Loucy (cell line): Measurements from ENCODE around the gene DUXA.
"Not testable (repeated sequence)": the region's sequence is repeated elsewhere in the genome, so short reads cannot be mapped to it uniquely, and the experiment has no call there.

Source experiments
- EZH2phosphoT487 ChIP-seq: fragments of 200-600 bp; IDR thresholded peaks from 2 replicates; pipeline ENCODE4 v1.6.1; 2018; ENCODE audit warnings: antibody characterized with exemption, mild to moderate bottlenecking, moderate library complexity, borderline replicate concordance
- TF ChIP-seq, protein P1 (sequence below): fragments of 200-600 bp; sonication (generic); conservative IDR thresholded peaks from 2 replicates; pipeline ENCODE4 v1.5.1; 2014; ENCODE audit warnings: mild to moderate bottlenecking, antibody characterized with exemption, low read length

GRCh38 chr19:57113501-57113900, 53.8 kb downstream of the DUXA start:
- TF ChIP-seq, protein P1, sequence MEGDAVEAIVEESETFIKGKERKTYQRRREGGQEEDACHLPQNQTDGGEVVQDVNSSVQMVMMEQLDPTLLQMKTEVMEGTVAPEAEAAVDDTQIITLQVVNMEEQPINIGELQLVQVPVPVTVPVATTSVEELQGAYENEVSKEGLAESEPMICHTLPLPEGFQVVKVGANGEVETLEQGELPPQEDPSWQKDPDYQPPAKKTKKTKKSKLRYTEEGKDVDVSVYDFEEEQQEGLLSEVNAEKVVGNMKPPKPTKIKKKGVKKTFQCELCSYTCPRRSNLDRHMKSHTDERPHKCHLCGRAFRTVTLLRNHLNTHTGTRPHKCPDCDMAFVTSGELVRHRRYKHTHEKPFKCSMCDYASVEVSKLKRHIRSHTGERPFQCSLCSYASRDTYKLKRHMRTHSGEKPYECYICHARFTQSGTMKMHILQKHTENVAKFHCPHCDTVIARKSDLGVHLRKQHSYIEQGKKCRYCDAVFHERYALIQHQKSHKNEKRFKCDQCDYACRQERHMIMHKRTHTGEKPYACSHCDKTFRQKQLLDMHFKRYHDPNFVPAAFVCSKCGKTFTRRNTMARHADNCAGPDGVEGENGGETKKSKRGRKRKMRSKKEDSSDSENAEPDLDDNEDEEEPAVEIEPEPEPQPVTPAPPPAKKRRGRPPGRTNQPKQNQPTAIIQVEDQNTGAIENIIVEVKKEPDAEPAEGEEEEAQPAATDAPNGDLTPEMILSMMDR = not testable (repeated sequence)
- TF ChIP-seq EZH2phosphoT487 = not testable (repeated sequence)
